ENCODE results near the gene CD2AP. TPM values are rescaled to one million over a fixed set of nuclear protein-coding genes. Genes with fewer than 3 reads are reported as not detected.

Gene CD2AP
- total and polyA plus RNA-seq, 2 donors (not counting 1 experiment from before 2014, with no cell fraction given) = 4.7 to 43.3 TPM

DNA sequence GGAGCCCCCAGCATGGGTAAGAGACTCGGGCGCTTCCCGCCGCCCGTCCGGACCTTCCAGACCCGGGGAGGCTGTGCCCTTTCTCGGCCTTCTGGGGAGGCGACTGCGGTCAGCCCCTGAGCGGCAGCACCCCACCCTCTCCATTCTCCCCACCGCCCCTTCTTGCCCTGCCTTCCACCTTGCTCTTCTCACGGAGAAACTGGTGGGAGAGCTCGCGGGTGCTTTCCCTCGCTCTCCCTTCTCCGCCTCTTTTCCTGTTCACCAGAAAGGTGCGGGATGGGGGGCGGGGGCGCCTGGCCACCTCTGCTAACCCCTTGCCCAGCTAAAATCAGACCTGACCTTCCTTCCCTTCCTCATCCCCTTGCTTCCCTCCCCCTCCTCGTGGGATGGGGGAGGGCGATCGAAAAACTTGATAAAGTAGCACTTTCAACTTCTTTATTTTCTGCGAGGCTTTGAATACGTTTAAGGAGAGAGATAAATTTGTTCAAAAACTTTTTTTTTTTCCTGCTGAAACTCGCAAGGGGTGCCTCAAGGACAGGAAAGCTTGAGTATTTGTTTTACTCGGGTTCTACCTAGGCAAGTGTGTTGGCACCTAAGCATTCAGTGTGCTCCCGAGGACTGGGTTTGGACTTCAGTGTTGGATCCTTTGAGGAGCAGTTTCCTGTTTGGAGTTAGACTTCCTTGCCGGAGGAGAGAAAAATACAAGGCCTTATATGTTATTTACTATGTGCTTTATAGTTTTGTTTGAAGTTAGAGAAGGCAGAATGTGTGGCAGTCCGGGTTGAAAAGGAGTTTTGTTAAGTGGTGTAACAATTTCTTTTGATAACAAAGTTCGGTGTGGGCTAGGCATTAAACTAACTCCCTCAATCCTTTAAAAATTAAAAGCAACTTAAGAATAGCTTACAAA is 897 bp downstream of the CD2AP start:
- H3K4me1 Mint-ChIP-seq = peaks cover 43% of the 10 kb centered on the region
- H4K20me1 ChIP-seq (ENCODE audit: control insufficient read depth, insufficient read depth, low read length, poor library complexity, severe bottlenecking) = peaks cover 20% of the 10 kb centered on the region
- TF ChIP-seq, protein P1, sequence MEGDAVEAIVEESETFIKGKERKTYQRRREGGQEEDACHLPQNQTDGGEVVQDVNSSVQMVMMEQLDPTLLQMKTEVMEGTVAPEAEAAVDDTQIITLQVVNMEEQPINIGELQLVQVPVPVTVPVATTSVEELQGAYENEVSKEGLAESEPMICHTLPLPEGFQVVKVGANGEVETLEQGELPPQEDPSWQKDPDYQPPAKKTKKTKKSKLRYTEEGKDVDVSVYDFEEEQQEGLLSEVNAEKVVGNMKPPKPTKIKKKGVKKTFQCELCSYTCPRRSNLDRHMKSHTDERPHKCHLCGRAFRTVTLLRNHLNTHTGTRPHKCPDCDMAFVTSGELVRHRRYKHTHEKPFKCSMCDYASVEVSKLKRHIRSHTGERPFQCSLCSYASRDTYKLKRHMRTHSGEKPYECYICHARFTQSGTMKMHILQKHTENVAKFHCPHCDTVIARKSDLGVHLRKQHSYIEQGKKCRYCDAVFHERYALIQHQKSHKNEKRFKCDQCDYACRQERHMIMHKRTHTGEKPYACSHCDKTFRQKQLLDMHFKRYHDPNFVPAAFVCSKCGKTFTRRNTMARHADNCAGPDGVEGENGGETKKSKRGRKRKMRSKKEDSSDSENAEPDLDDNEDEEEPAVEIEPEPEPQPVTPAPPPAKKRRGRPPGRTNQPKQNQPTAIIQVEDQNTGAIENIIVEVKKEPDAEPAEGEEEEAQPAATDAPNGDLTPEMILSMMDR (IDR thresholded peaks at IDR 0.05) = no peak
- no peak for TF ChIP-seq EZH2 (IDR thresholded peaks at IDR 0.05; ENCODE audit: borderline replicate concordance, insufficient read depth, low read depth, low read length, poor library complexity, severe bottlenecking)
- H2AFZ ChIP-seq (ENCODE audit: insufficient read depth, low read depth, low read length, poor library complexity, severe bottlenecking) = peak overlapping the region; percentile 87
- 0% methylated on average over 20 of the region's 31 CpGs for WGBS (ENCODE audit: insufficient coverage)
- H3K9me3 ChIP-seq (ENCODE audit: control extremely low read depth in 1 of 3, control insufficient read depth in 2 of 3, insufficient read depth in 1 of 3, low read length in 2 of 3) = no peaks in the 10 kb centered on the region
- CTCF ChIA-PET = interaction anchor here (1.1 to 4.1 kb wide), 7 partner anchors 17 to 302 kb away, joined by 3 to 28 read pairs (median 3); no protein-coding TSS in a partner anchor
- H3K27me3 ChIP-seq (replicated peaks in 1 of 4; ENCODE audit: control extremely low read depth in 1 of 4, control insufficient read depth in 3 of 4, insufficient read depth in 4 of 4, low read length in 3 of 4) = no peaks in the 10 kb centered on the region
- H3K4me3 ChIP-seq (ENCODE audit: control extremely low read depth in 1 of 5, extremely low read depth in 1 of 5, insufficient read depth in 1 of 5, low read depth in 2 of 5, low read length in 4 of 5) = peak overlapping the region; percentile 79 to 92 (median 91)
- ATAC-seq (ENCODE audit: low read depth) (no peak), DNase-seq (no peak)
- intact Hi-C loops (cut with micrococcal nuclease) = loop anchor here (1.0 kb wide), 1 partner anchor 64 kb away; no protein-coding TSS in a partner anchor
- peak overlapping the region; percentile 97 for H3K9ac ChIP-seq (ENCODE audit: low read length)
- peak overlapping the region; percentile 77 for H3K4me2 ChIP-seq (replicated peaks; ENCODE audit: low read depth, low read length, poor library complexity, severe bottlenecking)
- H3K27ac Mint-ChIP-seq = peak overlapping the region; percentile 93
- H3K27me3 Mint-ChIP-seq = no peaks in the 10 kb centered on the region
- H3K79me2 ChIP-seq (ENCODE audit: control insufficient read depth, insufficient read depth, low read length) = peaks cover 49% of the 10 kb centered on the region
- peak overlapping the region; percentile 93 for H3K4me3 Mint-ChIP-seq
- H3K27ac ChIP-seq (ENCODE audit: low read length in 2 of 2) = peak overlapping the region; percentile 94 to 97
- no peaks in the 10 kb centered on the region for H3K9me3 Mint-ChIP-seq (ENCODE audit: insufficient read depth)
- peaks cover 23 to 24% of the 10 kb centered on the region in 2 donors for H3K4me1 ChIP-seq (ENCODE audit: control insufficient read depth in 2 of 2, insufficient read depth in 2 of 2, low read length in 2 of 2)
- POLR2A ChIA-PET = interaction anchor here (0.6 to 1.5 kb wide), 7 partner anchors 12 to 64 kb away, joined by 3 to 19 read pairs (median 4); no protein-coding TSS in a partner anchor
- H3K36me3 ChIP-seq (replicated peaks in 1 of 2; ENCODE audit: control extremely low read depth in 1 of 2, control insufficient read depth in 1 of 2, extremely low read depth in 1 of 2, insufficient read depth in 2 of 2, low read length in 1 of 2) = no peaks in the 10 kb centered on the region

All from B cell (primary cell).